GM23338 (cell line): ENCODE data around the gene PSMB5. TPM values are rescaled to one million over a fixed set of nuclear protein-coding genes. Genes with fewer than 3 reads are reported as not detected.

ENCODE experiments used
- ATAC-seq: fragments of 200-7000 bp; cut with Tn5 transposase; 3 replicates; pipeline ENCODE4 v1.9.1; 2020
- DNase-seq: peaks from one replicate; pipeline ENCODE4 v3.0.0-alpha.2; 2015; ENCODE audit warnings: low spot score
- H2AFZ ChIP-seq: fragments of 200-600 bp; sonication (generic); 2 replicates; pipeline ENCODE4 v1.8.0; 2016; ENCODE audit warnings: antibody characterized with exemption, mild to moderate bottlenecking, moderate library complexity
- H3F3A ChIP-seq: fragments of 200-600 bp; sonication (generic); replicated peaks from 2 replicates; pipeline ENCODE4 v1.8.0; 2017; ENCODE audit warnings: antibody characterized with exemption, mixed run types, low read depth
- H3K27ac ChIP-seq: fragments of 200-600 bp; sonication (generic); 2 replicates; pipeline ENCODE4 v1.6.1; 2016; ENCODE audit warnings: low read depth
- H3K27me3 ChIP-seq: fragments of 200-600 bp; sonication (generic); 2 replicates; pipeline ENCODE4 v1.8.0; 2016; ENCODE audit warnings: mild to moderate bottlenecking, mixed run types, moderate library complexity; ENCODE audit not compliant: insufficient read depth
- H3K36me3 ChIP-seq: fragments of 200-600 bp; sonication (generic); 2 replicates; pipeline ENCODE4 v1.8.0; 2016; ENCODE audit warnings: mild to moderate bottlenecking; ENCODE audit not compliant: insufficient read depth
- H3K4me1 ChIP-seq: fragments of 200-600 bp; sonication (generic); 2 replicates; pipeline ENCODE4 v1.8.0; 2016; ENCODE audit warnings: mild to moderate bottlenecking, moderate library complexity; ENCODE audit not compliant: insufficient read depth
- H3K4me2 ChIP-seq: fragments of 200-600 bp; sonication (generic); 2 replicates; pipeline ENCODE4 v1.7.1; 2017; ENCODE audit warnings: mixed run types
- H3K4me3 ChIP-seq: fragments of 200-600 bp; sonication (generic); 2 replicates; pipeline ENCODE4 v1.6.1; 2016; ENCODE audit warnings: mixed run types
- H3K79me2 ChIP-seq: fragments of 200-600 bp; sonication (generic); replicated peaks from 2 replicates; pipeline ENCODE4 v1.8.0; 2017; ENCODE audit warnings: mild to moderate bottlenecking; ENCODE audit not compliant: insufficient read depth
- H3K9me2 ChIP-seq: fragments of 200-600 bp; sonication (generic); 2 replicates; pipeline ENCODE4 v1.8.0; 2017; ENCODE audit not compliant: insufficient read depth
- H4K20me1 ChIP-seq: fragments of 200-600 bp; sonication (generic); replicated peaks from 2 replicates; pipeline ENCODE4 v1.8.0; 2017; ENCODE audit warnings: mild to moderate bottlenecking; ENCODE audit not compliant: insufficient read depth
- H3K27ac Mint-ChIP-seq: 2 replicates; pipeline ENCODE4 v1.8.0; 2020; ENCODE audit warnings: inconsistent platforms, mild to moderate bottlenecking, moderate library complexity, mixed read lengths
- H3K27me3 Mint-ChIP-seq: 3 replicates; pipeline ENCODE4 v1.8.0; 2022; ENCODE audit warnings: low read depth, mild to moderate bottlenecking, moderate library complexity, mixed read lengths, inconsistent platforms; ENCODE audit not compliant: insufficient read depth, poor library complexity
- H3K36me3 Mint-ChIP-seq: 3 replicates; pipeline ENCODE4 v1.8.0; 2021; ENCODE audit warnings: low read depth, mild to moderate bottlenecking, inconsistent platforms, moderate library complexity, mixed read lengths
- H3K4me1 Mint-ChIP-seq: 3 replicates; pipeline ENCODE4 v1.8.0; 2020; ENCODE audit warnings: mild to moderate bottlenecking, inconsistent platforms, mixed read lengths
- H3K4me3 Mint-ChIP-seq: 3 replicates; pipeline ENCODE4 v1.8.0; 2021; ENCODE audit warnings: moderate library complexity, mild to moderate bottlenecking, inconsistent platforms, mixed read lengths
- H3K9me3 Mint-ChIP-seq: 3 replicates; pipeline ENCODE4 v1.8.0; 2020; ENCODE audit warnings: moderate library complexity, mild to moderate bottlenecking, inconsistent platforms, mixed read lengths
- CTCF ChIP-seq, 2 experiments: fragments of 200-600 bp in 1 of 2; sonication (generic) in 1 of 2; conservative IDR thresholded peaks; 2 replicates each; pipeline versions ENCODE4 v1.5.1 to v1.6.1; 2016 to 2017; ENCODE audit warnings: antibody characterized with exemption in 2 of 2, low read depth in 2 of 2, mild to moderate bottlenecking in 2 of 2, moderate library complexity in 1 of 2
- JUNB ChIP-seq: IDR thresholded peaks from one replicate; pipeline ENCODE4 v1.6.1; 2016; ENCODE audit warnings: antibody characterized with exemption; ENCODE audit not compliant: unreplicated experiment
- REST ChIP-seq: IDR thresholded peaks from one replicate; pipeline ENCODE4 v1.6.1; 2018; ENCODE audit warnings: antibody characterized with exemption; ENCODE audit not compliant: unreplicated experiment
- ZNF114 ChIP-seq: fragments of 250-450 bp; sonication (Bioruptor Pico); IDR thresholded peaks from 2 replicates; pipeline ENCODE4 v1.5.0; 2020; ENCODE audit warnings: mild to moderate bottlenecking, moderate library complexity
- polyA plus RNA-seq: library from polyadenylated mRNA; unstranded; fragments of >200 nt; fragmentation: Nextera tagmentation; extraction: Ambion mirVana; gene quantifications from 2 replicates; pipeline ENCODE4 v1.2.1, GENCODE V29; 2016
- total RNA-seq: library from RNA; depleted of rRNA; stranded (reverse); fragments of >200 nt; shearing (Covaris generic); gene quantifications from 2 replicates; pipeline ENCODE4 v1.2.3, GENCODE V29; 2014
- TF ChIP-seq, protein P1 (sequence below): fragments of 250-450 bp; sonication (Bioruptor Pico); IDR thresholded peaks from 2 replicates; pipeline ENCODE4 v1.5.0; 2020; ENCODE audit warnings: mild to moderate bottlenecking, moderate library complexity

Gene PSMB5
- total and polyA plus RNA-seq, 2 experiments from 2014 or later: 265 to 341 TPM

- Histone ChIP-seq H3K9me2 (no peaks in the 10 kb centered on the region), H3K36me3 (no peaks in the 10 kb centered on the region), H3K4me2 (peak overlapping the region; percentile 1; the same call in 1 of the 2 replicates), H3F3A (0 out of 2 replicates have a peak, but pooled peaks cover 3% of the 10 kb centered on the region), H2AFZ (0 out of 2 replicates have a peak overlapping the region, but pooled peaks have one; percentile 2), H3K4me1 (0 out of 2 replicates have a peak, but pooled peaks cover 3% of the 10 kb centered on the region), H3K27me3 (no peaks in the 10 kb centered on the region), H4K20me1 (no peaks in the 10 kb centered on the region), H3K79me2 (no peaks in the 10 kb centered on the region), H3K4me3 (no peak overlapping the region), H3K27ac (no peak overlapping the region)
- Mint-ChIP-seq H3K36me3 (no peaks in the 10 kb centered on the region), H3K9me3 (no peaks in the 10 kb centered on the region), H3K27ac (0 out of 2 replicates have a peak overlapping the region, but pooled peaks have one; percentile 74), H3K27me3 (no peaks in the 10 kb centered on the region), H3K4me3 (no peak overlapping the region), H3K4me1 (peaks cover 7% of the 10 kb centered on the region)
- DNase-seq (peak; percentile 62), ATAC-seq (peak; percentile 87)
- no peak for TF ChIP-seq JUNB
- TF ChIP-seq CTCF (conservative IDR thresholded peaks at IDR 0.05; ENCODE audit: low read depth in 2 of 2): peak; percentile 59 to 68
- TF ChIP-seq, protein P1, sequence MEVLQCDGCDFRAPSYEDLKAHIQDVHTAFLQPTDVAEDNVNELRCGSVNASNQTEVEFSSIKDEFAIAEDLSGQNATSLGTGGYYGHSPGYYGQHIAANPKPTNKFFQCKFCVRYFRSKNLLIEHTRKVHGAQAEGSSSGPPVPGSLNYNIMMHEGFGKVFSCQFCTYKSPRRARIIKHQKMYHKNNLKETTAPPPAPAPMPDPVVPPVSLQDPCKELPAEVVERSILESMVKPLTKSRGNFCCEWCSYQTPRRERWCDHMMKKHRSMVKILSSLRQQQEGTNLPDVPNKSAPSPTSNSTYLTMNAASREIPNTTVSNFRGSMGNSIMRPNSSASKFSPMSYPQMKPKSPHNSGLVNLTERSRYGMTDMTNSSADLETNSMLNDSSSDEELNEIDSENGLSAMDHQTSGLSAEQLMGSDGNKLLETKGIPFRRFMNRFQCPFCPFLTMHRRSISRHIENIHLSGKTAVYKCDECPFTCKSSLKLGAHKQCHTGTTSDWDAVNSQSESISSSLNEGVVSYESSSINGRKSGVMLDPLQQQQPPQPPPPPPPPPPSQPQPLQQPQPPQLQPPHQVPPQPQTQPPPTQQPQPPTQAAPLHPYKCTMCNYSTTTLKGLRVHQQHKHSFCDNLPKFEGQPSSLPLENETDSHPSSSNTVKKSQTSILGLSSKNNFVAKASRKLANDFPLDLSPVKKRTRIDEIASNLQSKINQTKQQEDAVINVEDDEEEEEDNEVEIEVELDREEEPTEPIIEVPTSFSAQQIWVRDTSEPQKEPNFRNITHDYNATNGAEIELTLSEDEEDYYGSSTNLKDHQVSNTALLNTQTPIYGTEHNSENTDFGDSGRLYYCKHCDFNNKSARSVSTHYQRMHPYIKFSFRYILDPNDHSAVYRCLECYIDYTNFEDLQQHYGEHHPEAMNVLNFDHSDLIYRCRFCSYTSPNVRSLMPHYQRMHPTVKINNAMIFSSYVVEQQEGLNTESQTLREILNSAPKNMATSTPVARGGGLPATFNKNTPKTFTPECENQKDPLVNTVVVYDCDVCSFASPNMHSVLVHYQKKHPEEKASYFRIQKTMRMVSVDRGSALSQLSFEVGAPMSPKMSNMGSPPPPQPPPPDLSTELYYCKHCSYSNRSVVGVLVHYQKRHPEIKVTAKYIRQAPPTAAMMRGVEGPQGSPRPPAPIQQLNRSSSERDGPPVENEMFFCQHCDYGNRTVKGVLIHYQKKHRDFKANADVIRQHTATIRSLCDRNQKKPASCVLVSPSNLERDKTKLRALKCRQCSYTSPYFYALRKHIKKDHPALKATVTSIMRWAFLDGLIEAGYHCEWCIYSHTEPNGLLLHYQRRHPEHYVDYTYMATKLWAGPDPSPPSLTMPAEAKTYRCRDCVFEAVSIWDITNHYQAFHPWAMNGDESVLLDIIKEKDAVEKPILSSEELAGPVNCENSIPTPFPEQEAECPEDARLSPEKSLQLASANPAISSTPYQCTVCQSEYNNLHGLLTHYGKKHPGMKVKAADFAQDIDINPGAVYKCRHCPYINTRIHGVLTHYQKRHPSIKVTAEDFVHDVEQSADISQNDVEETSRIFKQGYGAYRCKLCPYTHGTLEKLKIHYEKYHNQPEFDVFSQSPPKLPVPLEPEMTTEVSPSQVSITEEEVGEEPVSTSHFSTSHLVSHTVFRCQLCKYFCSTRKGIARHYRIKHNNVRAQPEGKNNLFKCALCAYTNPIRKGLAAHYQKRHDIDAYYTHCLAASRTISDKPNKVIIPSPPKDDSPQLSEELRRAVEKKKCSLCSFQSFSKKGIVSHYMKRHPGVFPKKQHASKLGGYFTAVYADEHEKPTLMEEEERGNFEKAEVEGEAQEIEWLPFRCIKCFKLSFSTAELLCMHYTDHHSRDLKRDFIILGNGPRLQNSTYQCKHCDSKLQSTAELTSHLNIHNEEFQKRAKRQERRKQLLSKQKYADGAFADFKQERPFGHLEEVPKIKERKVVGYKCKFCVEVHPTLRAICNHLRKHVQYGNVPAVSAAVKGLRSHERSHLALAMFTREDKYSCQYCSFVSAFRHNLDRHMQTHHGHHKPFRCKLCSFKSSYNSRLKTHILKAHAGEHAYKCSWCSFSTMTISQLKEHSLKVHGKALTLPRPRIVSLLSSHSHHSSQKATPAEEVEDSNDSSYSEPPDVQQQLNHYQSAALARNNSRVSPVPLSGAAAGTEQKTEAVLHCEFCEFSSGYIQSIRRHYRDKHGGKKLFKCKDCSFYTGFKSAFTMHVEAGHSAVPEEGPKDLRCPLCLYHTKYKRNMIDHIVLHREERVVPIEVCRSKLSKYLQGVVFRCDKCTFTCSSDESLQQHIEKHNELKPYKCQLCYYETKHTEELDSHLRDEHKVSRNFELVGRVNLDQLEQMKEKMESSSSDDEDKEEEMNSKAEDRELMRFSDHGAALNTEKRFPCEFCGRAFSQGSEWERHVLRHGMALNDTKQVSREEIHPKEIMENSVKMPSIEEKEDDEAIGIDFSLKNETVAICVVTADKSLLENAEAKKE: peak; percentile 87
- TF ChIP-seq ZNF114 (CRISPR knock-in tag): no peak
- no peak for TF ChIP-seq REST
Measured at GRCh38 chr14:22994762-22995275, 39.9 kb downstream of the PSMB5 start.
